ENCODE results near the gene KRT80.
A peak's percentile ranks its signal among the peaks of the same experiment; 100 is the strongest.

The KRT80 gene

GRCh38 chr12:52141306-52141705, 50.5 kb downstream of the KRT80 start:
- Histone ChIP-seq H4K8ac (ENCODE audit: low read depth, low read length) (no peak overlapping the region), H3K36me3 (ENCODE audit: control insufficient read depth in 1 of 2, insufficient read depth in 2 of 2, low read length in 2 of 2) (no peaks in the 10 kb centered on the region), H4K12ac (ENCODE audit: low read depth, low read length) (no peak overlapping the region), H4K91ac (ENCODE audit: low read depth, low read length) (no peak overlapping the region), H3K9me3 (ENCODE audit: insufficient read depth, low read depth, low read length) (no peaks in the 10 kb centered on the region), H2AFZ (ENCODE audit: insufficient read depth, low read length, poor library complexity) (no peak overlapping the region), H3K4me2 (ENCODE audit: low read length) (no peak overlapping the region), H3K9ac (ENCODE audit: low read length) (no peak overlapping the region), H3K27me3 (ENCODE audit: insufficient read depth, low read length) (no peaks in the 10 kb centered on the region), H2BK5ac (ENCODE audit: low read depth, low read length, poor library complexity) (no peak overlapping the region), H3K27ac (ENCODE audit: low read depth, low read length) (no peak overlapping the region), H2BK120ac (ENCODE audit: insufficient read depth, low read length, poor library complexity) (no peak overlapping the region), H3K79me1 (ENCODE audit: low read length) (peaks cover 26% of the 10 kb centered on the region), H3K4me3 (ENCODE audit: low read depth, low read length) (no peak overlapping the region), H3K18ac (ENCODE audit: low read length) (no peak overlapping the region), H2AK5ac (ENCODE audit: low read length) (no peak overlapping the region), H2BK12ac (ENCODE audit: low read length) (no peak overlapping the region), H3K4ac (ENCODE audit: low read depth, low read length) (no peak overlapping the region), H3K23ac (ENCODE audit: low read length) (no peak overlapping the region), H3K79me2 (ENCODE audit: control insufficient read depth, insufficient read depth, low read length, poor library complexity) (peaks cover 5% of the 10 kb centered on the region), H3K4me1 (ENCODE audit: control insufficient read depth in 1 of 2, insufficient read depth in 2 of 2, low read length in 2 of 2) (peaks cover 26 to 29% of the 10 kb centered on the region in 2 experiments), H3K14ac (ENCODE audit: low read length) (no peak overlapping the region)
- no peak for DNase-seq
- WGBS (ENCODE audit: extremely low coverage, insufficient coverage, insufficient read length) = no CpG with 5 or more reads among the region's 4 CpGs

- H3K79me2 ChIP-seq (ENCODE audit: control insufficient read depth, insufficient read depth, low read length, poor library complexity) = peaks cover 3% of the 10 kb centered on the region
- no peak overlapping the region for H3K4me3 ChIP-seq (ENCODE audit: low read depth, low read length)
- no peak overlapping the region for H2AFZ ChIP-seq (ENCODE audit: insufficient read depth, low read length, poor library complexity)
- no peak overlapping the region for H2AK5ac ChIP-seq (ENCODE audit: low read length)
- H3K36me3 ChIP-seq (ENCODE audit: control insufficient read depth in 1 of 2, insufficient read depth in 2 of 2, low read length in 2 of 2) = no peaks in the 10 kb centered on the region
- H3K18ac ChIP-seq (ENCODE audit: low read length) = no peak overlapping the region
- H3K79me1 ChIP-seq (ENCODE audit: low read length) = peaks cover 10% of the 10 kb centered on the region
- no peak overlapping the region for H3K23ac ChIP-seq (ENCODE audit: low read length)
- no peak overlapping the region for H4K12ac ChIP-seq (ENCODE audit: low read depth, low read length)
- no peak overlapping the region for H3K4ac ChIP-seq (ENCODE audit: low read depth, low read length)
- H2BK120ac ChIP-seq (ENCODE audit: insufficient read depth, low read length, poor library complexity) = no peak overlapping the region
- peak; percentile 43 to 82 for DNase-seq
- H3K9ac ChIP-seq (ENCODE audit: low read length) = no peak overlapping the region
- H2BK5ac ChIP-seq (ENCODE audit: low read depth, low read length, poor library complexity) = no peak overlapping the region
- no peak overlapping the region for H4K8ac ChIP-seq (ENCODE audit: low read depth, low read length)
- H3K4me1 ChIP-seq (ENCODE audit: control insufficient read depth in 1 of 2, insufficient read depth in 2 of 2, low read length in 2 of 2) = peaks cover 10 to 12% of the 10 kb centered on the region in 2 experiments
- no peak overlapping the region for H3K14ac ChIP-seq (ENCODE audit: low read length)
- no peak overlapping the region for H3K27ac ChIP-seq (ENCODE audit: low read depth, low read length)
- H2BK12ac ChIP-seq (ENCODE audit: low read length) = no peak overlapping the region
- H3K9me3 ChIP-seq (ENCODE audit: insufficient read depth, low read depth, low read length) = no peaks in the 10 kb centered on the region
- H3K27me3 ChIP-seq (ENCODE audit: insufficient read depth, low read length) = no peaks in the 10 kb centered on the region
- WGBS (ENCODE audit: extremely low coverage, insufficient coverage, insufficient read length) = no CpG with 5 or more reads among the region's 5 CpGs
- H4K91ac ChIP-seq (ENCODE audit: low read depth, low read length) = no peak overlapping the region
- H3K4me2 ChIP-seq (ENCODE audit: low read length) = no peak overlapping the region
Measured at GRCh38 chr12:52139579-52140062, 52.2 kb downstream of the KRT80 start.

- Histone ChIP-seq H3K27ac (ENCODE audit: low read depth, low read length) (no peak overlapping the region), H3K27me3 (ENCODE audit: insufficient read depth, low read length) (no peaks in the 10 kb centered on the region), H3K14ac (ENCODE audit: low read length) (no peak overlapping the region), H3K18ac (ENCODE audit: low read length) (no peak overlapping the region), H4K91ac (ENCODE audit: low read depth, low read length) (no peak overlapping the region), H3K36me3 (ENCODE audit: control insufficient read depth in 1 of 2, insufficient read depth in 2 of 2, low read length in 2 of 2) (no peaks in the 10 kb centered on the region), H3K79me1 (ENCODE audit: low read length) (peaks cover 6% of the 10 kb centered on the region), H2BK5ac (ENCODE audit: low read depth, low read length, poor library complexity) (no peak overlapping the region), H2BK12ac (ENCODE audit: low read length) (no peak overlapping the region), H3K4ac (ENCODE audit: low read depth, low read length) (no peak overlapping the region), H3K4me3 (ENCODE audit: low read depth, low read length) (no peak overlapping the region), H3K4me1 (ENCODE audit: control insufficient read depth in 1 of 2, insufficient read depth in 2 of 2, low read length in 2 of 2) (peaks cover 5 to 8% of the 10 kb centered on the region in 2 experiments), H3K79me2 (ENCODE audit: control insufficient read depth, insufficient read depth, low read length, poor library complexity) (peaks cover 3% of the 10 kb centered on the region), H3K9ac (ENCODE audit: low read length) (no peak overlapping the region), H4K12ac (ENCODE audit: low read depth, low read length) (no peak overlapping the region), H3K9me3 (ENCODE audit: insufficient read depth, low read depth, low read length) (no peaks in the 10 kb centered on the region), H3K23ac (ENCODE audit: low read length) (no peak overlapping the region), H2AFZ (ENCODE audit: insufficient read depth, low read length, poor library complexity) (no peak overlapping the region), H4K8ac (ENCODE audit: low read depth, low read length) (no peak overlapping the region), H2AK5ac (ENCODE audit: low read length) (no peak overlapping the region), H2BK120ac (ENCODE audit: insufficient read depth, low read length, poor library complexity) (no peak overlapping the region), H3K4me2 (ENCODE audit: low read length) (no peak overlapping the region)
- WGBS (ENCODE audit: extremely low coverage, insufficient coverage, insufficient read length) = no CpG with 5 or more reads among the region's 13 CpGs
- no peak for DNase-seq
Measured at GRCh38 chr12:52139147-52139546, 52.7 kb downstream of the KRT80 start.

- no CpG with 5 or more reads among the region's 5 CpGs for WGBS (ENCODE audit: extremely low coverage, insufficient coverage, insufficient read length)
Measured at GRCh38 chr12:52137746-52138145, 54.1 kb downstream of the KRT80 start.

More at GRCh38 chr12:52137746-52138145, 54.1 kb downstream of the KRT80 start:
- no peak overlapping the region for H3K23ac ChIP-seq (ENCODE audit: low read length)
- no peak overlapping the region for H2BK12ac ChIP-seq (ENCODE audit: low read length)
- no peaks in the 10 kb centered on the region for H3K79me1 ChIP-seq (ENCODE audit: low read length)
- no peaks in the 10 kb centered on the region for H3K27me3 ChIP-seq (ENCODE audit: insufficient read depth, low read length)
- H3K36me3 ChIP-seq (ENCODE audit: control insufficient read depth in 1 of 2, insufficient read depth in 2 of 2, low read length in 2 of 2) = no peaks in the 10 kb centered on the region
- no peak overlapping the region for H2BK120ac ChIP-seq (ENCODE audit: insufficient read depth, low read length, poor library complexity)
- H3K79me2 ChIP-seq (ENCODE audit: control insufficient read depth, insufficient read depth, low read length, poor library complexity) = no peaks in the 10 kb centered on the region
- no peak overlapping the region for H3K14ac ChIP-seq (ENCODE audit: low read length)
- no peak overlapping the region for H2AFZ ChIP-seq (ENCODE audit: insufficient read depth, low read length, poor library complexity)
- no peak overlapping the region for H4K8ac ChIP-seq (ENCODE audit: low read depth, low read length)
- no peak overlapping the region for H3K4me2 ChIP-seq (ENCODE audit: low read length)
- no peak overlapping the region for H3K4ac ChIP-seq (ENCODE audit: low read depth, low read length)
- H3K4me3 ChIP-seq (ENCODE audit: low read depth, low read length) = no peak overlapping the region
- no peak overlapping the region for H2AK5ac ChIP-seq (ENCODE audit: low read length)
- no peak overlapping the region for H3K9ac ChIP-seq (ENCODE audit: low read length)
- no peaks in the 10 kb centered on the region for H3K9me3 ChIP-seq (ENCODE audit: insufficient read depth, low read depth, low read length)
- H3K18ac ChIP-seq (ENCODE audit: low read length) = no peak overlapping the region
- H4K91ac ChIP-seq (ENCODE audit: low read depth, low read length) = no peak overlapping the region
- no peak overlapping the region for H3K27ac ChIP-seq (ENCODE audit: low read depth, low read length)
- DNase-seq = no peak
- no peaks in the 10 kb centered on the region for H3K4me1 ChIP-seq (ENCODE audit: control insufficient read depth in 1 of 2, insufficient read depth in 2 of 2, low read length in 2 of 2)
- H4K12ac ChIP-seq (ENCODE audit: low read depth, low read length) = no peak overlapping the region
- H2BK5ac ChIP-seq (ENCODE audit: low read depth, low read length, poor library complexity) = no peak overlapping the region

All from trophoblast cell (in vitro differentiated cells and primary cell).